K562 treated with DMSO at 1 percent for 24 hours (cell line): ENCODE measurements around the gene UGT2B7. TPM values are rescaled to one million over a fixed set of nuclear protein-coding genes. Genes with fewer than 3 reads are reported as not detected.

Source experiments
- total RNA-seq: library from RNA; unstranded; fragments of 300-600 nt; gene quantifications from 2 replicates; pipeline ENCODE4 v1.2.3, GENCODE V29; 2022; ENCODE audit warnings: low read depth; ENCODE audit not compliant: insufficient read depth

Gene UGT2B7
- not detected in 2 replicates for total RNA-seq

GRCh38 chr4:69096111-69096656 is at the start of gene UGT2B7:
TSS of gene UGT2B7 (plus strand) at chr4:69096474. CDS start at chr4:69096521, 47 bp downstream.

Other genes starting within 250 kb of the UGT2B7 start
- not detected in 2 replicates for gene UGT2A3, start 144.7 kb upstream of the UGT2B7 start, total RNA-seq
- not detected in 2 replicates for gene UGT2B11, start 118.3 kb downstream of the UGT2B7 start, total RNA-seq
- gene UGT2B28, start 184.0 kb downstream of the UGT2B7 start, total RNA-seq, result not detected in 2 replicates